Esophagus muscularis mucosa (tissue), 4 donors: ENCODE results near the gene PRKCB. TPM values are rescaled to one million over a fixed set of nuclear protein-coding genes. Genes with fewer than 3 reads are reported as not detected.

ENCODE experiments used
- DNase-seq: peaks from one replicate; pipeline ENCODE4 v3.0.0-alpha.2; 2017; ENCODE audit errors: extremely low spot score
- H3K27ac ChIP-seq, 4 donors: fragments of 200-600 bp; sonication (generic); replicated peaks in 1 of 4; 1 replicate in 3 of 4; 2 replicates in 1 of 4; pipeline ENCODE4 v1.5.1; 2016 to 2019; ENCODE audit warnings: mild to moderate bottlenecking in 1 of 4
- H3K27me3 ChIP-seq, 4 donors: fragments of 200-600 bp; sonication (generic); one replicate each; pipeline versions ENCODE4 v1.5.1 to v1.6.0; 2016 to 2019
- H3K36me3 ChIP-seq, 4 donors: fragments of 200-600 bp; sonication (generic); one replicate each; pipeline ENCODE4 v1.5.1; 2016 to 2019
- H3K4me1 ChIP-seq, 4 donors: fragments of 200-600 bp; sonication (generic); one replicate each; pipeline ENCODE4 v1.5.1; 2016 to 2019
- H3K4me3 ChIP-seq, 4 donors: fragments of 200-600 bp; sonication (generic); 1 replicate in 2 of 4; 2 replicates in 2 of 4; pipeline ENCODE4 v1.5.1; 2016 to 2019; ENCODE audit warnings: mild to moderate bottlenecking in 4 of 4, moderate library complexity in 1 of 4
- H3K9me3 ChIP-seq, 4 donors: fragments of 200-600 bp; sonication (generic); 1 replicate in 3 of 4; 2 replicates in 1 of 4; pipeline ENCODE4 v1.5.1; 2016 to 2019
- CTCF ChIP-seq, 3 experiments: fragments of 200-600 bp in 2 of 3; fragments of 450-650 bp in 1 of 3; sonication (generic) in 2 of 3; IDR thresholded peaks; one replicate each; pipeline ENCODE4 v1.5.1; 2017 to 2019; ENCODE audit warnings: antibody characterized with exemption in 3 of 3, mild to moderate bottlenecking in 2 of 3, moderate library complexity in 1 of 3
- EP300 ChIP-seq: sonication (generic); formaldehyde crosslinking; IDR thresholded peaks from one replicate; pipeline ENCODE4 v1.6.1; 2017; ENCODE audit warnings: antibody characterized with exemption
- POLR2A ChIP-seq: fragments of 450-650 bp; IDR thresholded peaks from one replicate; pipeline ENCODE4 v1.6.1; 2017; ENCODE audit warnings: antibody characterized with exemption, moderate library complexity, mild to moderate bottlenecking, low read depth
- POLR2AphosphoS5 ChIP-seq, 2 donors: sonication (generic); formaldehyde crosslinking; IDR thresholded peaks; one replicate each; pipeline ENCODE4 v1.6.1; 2017; ENCODE audit warnings: antibody characterized with exemption in 2 of 2
- WGBS: methylation state at CpG from one replicate; pipeline ENCODE4 v1.1.5; 2018; 5-methylcytosine and 5-hydroxymethylcytosine counted together
- intact Hi-C: fragments of 100-400 bp; cut with DNase I; formaldehyde crosslinking; loops from one replicate; pipeline ENCODE4 v1.15.1; 2023
- total RNA-seq, 4 donors: library from RNA; depleted of rRNA; stranded (reverse); fragments of >200 nt; gene quantifications; one replicate each; pipeline versions ENCODE4 v1.1.0 to v1.2.1, GENCODE V29; 2016

Gene PRKCB
- total RNA-seq, 4 donors from 2014 or later = 5.8 to 15.6 (median 9.7) TPM

GRCh38 chr16:24132797-24133155 is 297.0 kb downstream of the PRKCB start:
- Histone ChIP-seq H3K27ac (no peak overlapping the region), H3K36me3 (no peaks in the 10 kb centered on the region), H3K9me3 (no peaks in the 10 kb centered on the region), H3K4me3 (no peak overlapping the region), H3K4me1 (no peaks in the 10 kb centered on the region), H3K27me3 (no peaks in the 10 kb centered on the region)
- TF ChIP-seq POLR2A (no peak), CTCF (IDR thresholded peaks at IDR 0.05) (no peak), EP300 (no peak), POLR2AphosphoS5 (IDR thresholded peaks at IDR 0.05) (no peak)
- no peak for DNase-seq
- intact Hi-C loops = no loop called here
- WGBS = 87% methylated on average over 3 of the region's 3 CpGs

GRCh38 chr16:24135624-24136565 is 300.1 kb downstream of the PRKCB start:
- intact Hi-C loops = no loop called here
- H3K36me3 ChIP-seq = no peaks in the 10 kb centered on the region
- DNase-seq = no peak
- H3K27me3 ChIP-seq = no peaks in the 10 kb centered on the region
- no peak overlapping the region for H3K4me3 ChIP-seq
- no peak for TF ChIP-seq EP300
- TF ChIP-seq CTCF (IDR thresholded peaks at IDR 0.05) = no peak
- H3K4me1 ChIP-seq = peaks cover 0 to 4% (median 0%) of the 10 kb centered on the region in 4 donors
- no peak overlapping the region for H3K27ac ChIP-seq
- H3K9me3 ChIP-seq = no peaks in the 10 kb centered on the region
- 73% methylated on average over 9 of the region's 9 CpGs for WGBS

GRCh38 chr16:24138024-24138423 is 302.2 kb downstream of the PRKCB start:
- DNase-seq = no peak
- H3K27ac ChIP-seq = no peak overlapping the region
- peaks cover 0 to 3% (median 0%) of the 10 kb centered on the region in 4 donors for H3K27me3 ChIP-seq
- intact Hi-C loops = no loop called here
- no peaks in the 10 kb centered on the region for H3K36me3 ChIP-seq
- TF ChIP-seq POLR2A (no peak), EP300 (no peak), POLR2AphosphoS5 (IDR thresholded peaks at IDR 0.05) (no peak), CTCF (IDR thresholded peaks at IDR 0.05) (no peak)
- H3K9me3 ChIP-seq = no peaks in the 10 kb centered on the region
- no peak overlapping the region for H3K4me3 ChIP-seq
- WGBS = 44% methylated on average over 2 of the region's 2 CpGs
- H3K4me1 ChIP-seq = peaks cover 0 to 4% (median 0%) of the 10 kb centered on the region in 4 donors

GRCh38 chr16:24138575-24138974 is 302.8 kb downstream of the PRKCB start:
- H3K27ac ChIP-seq = no peak overlapping the region
- peaks cover 0 to 3% (median 0%) of the 10 kb centered on the region in 4 donors for H3K27me3 ChIP-seq
- no peak overlapping the region for H3K4me3 ChIP-seq
- WGBS = 32% methylated on average over 2 of the region's 2 CpGs
- DNase-seq = no peak
- no peak for TF ChIP-seq CTCF (IDR thresholded peaks at IDR 0.05)
- no peak for TF ChIP-seq POLR2AphosphoS5 (IDR thresholded peaks at IDR 0.05)
- no peak for TF ChIP-seq POLR2A
- no peak for TF ChIP-seq EP300
- intact Hi-C loops = no loop called here
- H3K9me3 ChIP-seq = no peaks in the 10 kb centered on the region
- H3K4me1 ChIP-seq = peaks cover 0 to 4% (median 0%) of the 10 kb centered on the region in 4 donors
- H3K36me3 ChIP-seq = no peaks in the 10 kb centered on the region
